B cell (primary cell): ENCODE measurements around the gene NTPCR. TPM values are rescaled to one million over a fixed set of nuclear protein-coding genes. Genes with fewer than 3 reads are reported as not detected.

Experiments
- ATAC-seq: fragments of 200-7000 bp; cut with Tn5 transposase; one replicate; pipeline ENCODE4 v1.10.0; 2021; ENCODE audit warnings: low read depth, mild to moderate bottlenecking, moderate number of reproducible peaks, moderate library complexity
- CTCF ChIA-PET: fragments of 350-600 bp; sonication (Branson Sonifier 250); formaldehyde crosslinking; loops from one replicate; lab custom pipeline; 2021; ENCODE audit warnings: antibody characterized with exemption, inconsistent platforms; lab: Charles Lee
- POLR2A ChIA-PET: fragments of 350-600 bp; sonication (Branson Sonifier 250); formaldehyde crosslinking; loops from one replicate; lab custom pipeline; 2021; ENCODE audit warnings: antibody characterized with exemption; lab: Charles Lee
- DNase-seq: peaks from one replicate; pipeline ENCODE4 v3.0.0; 2013
- H2AFZ ChIP-seq: 2 replicates; pipeline ENCODE4 v1.6.1; 2012; ENCODE audit warnings: mild to moderate bottlenecking, low read depth, low read length; ENCODE audit not compliant: insufficient read depth, poor library complexity, severe bottlenecking
- H3K27ac ChIP-seq, 2 donors: 1 replicate in 1 of 2; 2 replicates in 1 of 2; pipeline ENCODE4 v1.5.1; 2012 to 2013; ENCODE audit warnings: low read length in 2 of 2, mild to moderate bottlenecking in 2 of 2, moderate library complexity in 1 of 2
- H3K27me3 ChIP-seq, 4 experiments: fragments of 200-600 bp in 1 of 4; sonication (generic) in 1 of 4; replicated peaks in 1 of 4; 1 replicate in 2 of 4; 2 replicates in 2 of 4; pipeline versions ENCODE4 v1.6.1 to v1.7.0; 2013 to 2016; ENCODE audit warnings: low read length in 3 of 4, mild to moderate bottlenecking in 2 of 4, mixed read lengths in 1 of 4, moderate library complexity in 1 of 4; ENCODE audit not compliant: insufficient read depth in 4 of 4, control insufficient read depth in 3 of 4; ENCODE audit errors: control extremely low read depth in 1 of 4
- H3K36me3 ChIP-seq, 2 experiments: replicated peaks in 1 of 2; 1 replicate in 1 of 2; 2 replicates in 1 of 2; pipeline versions ENCODE4 v1.6.1 to v1.7.1; 2013; ENCODE audit warnings: low read length in 1 of 2; ENCODE audit not compliant: insufficient read depth in 2 of 2, control insufficient read depth in 1 of 2; ENCODE audit errors: control extremely low read depth in 1 of 2, extremely low read depth in 1 of 2
- H3K4me1 ChIP-seq, 2 donors: fragments of 200-600 bp in 1 of 2; sonication (generic) in 1 of 2; 1 replicate in 1 of 2; 2 replicates in 1 of 2; pipeline versions ENCODE4 v1.5.1 to v1.6.1; 2013 to 2017; ENCODE audit warnings: low read length in 2 of 2; ENCODE audit not compliant: control insufficient read depth in 2 of 2, insufficient read depth in 2 of 2
- H3K4me2 ChIP-seq: replicated peaks from 2 replicates; pipeline ENCODE3; 2012; ENCODE audit warnings: mild to moderate bottlenecking, low read depth, low read length; ENCODE audit not compliant: poor library complexity, severe bottlenecking
- H3K4me3 ChIP-seq, 5 experiments: fragments of 200-600 bp in 1 of 5; sonication (generic) in 1 of 5; 1 replicate in 3 of 5; 2 replicates in 2 of 5; pipeline versions ENCODE4 v1.5.1 to v1.7.0; 2011 to 2016; ENCODE audit warnings: low read length in 4 of 5, mild to moderate bottlenecking in 4 of 5, low read depth in 2 of 5, control low read depth in 1 of 5, moderate library complexity in 1 of 5; ENCODE audit not compliant: insufficient read depth in 1 of 5; ENCODE audit errors: control extremely low read depth in 1 of 5, extremely low read depth in 1 of 5
- H3K79me2 ChIP-seq: fragments of 200-600 bp; sonication (generic); one replicate; pipeline ENCODE4 v1.6.0; 2016; ENCODE audit warnings: low read length; ENCODE audit not compliant: control insufficient read depth, insufficient read depth
- H3K9ac ChIP-seq: fragments of 200-600 bp; sonication (generic); 2 replicates; pipeline ENCODE4 v1.6.1; 2017; ENCODE audit warnings: mild to moderate bottlenecking, low read length, moderate library complexity
- H3K9me3 ChIP-seq, 3 donors: one replicate each; pipeline versions ENCODE4 v1.6.1 to v1.7.1; 2013; ENCODE audit warnings: low read length in 2 of 3; ENCODE audit not compliant: control insufficient read depth in 2 of 3, insufficient read depth in 1 of 3; ENCODE audit errors: control extremely low read depth in 1 of 3
- H4K20me1 ChIP-seq: 2 replicates; pipeline ENCODE4 v1.6.0; 2012; ENCODE audit warnings: mild to moderate bottlenecking, low read length; ENCODE audit not compliant: insufficient read depth, control insufficient read depth, poor library complexity, severe bottlenecking
- H3K27ac Mint-ChIP-seq: one replicate; pipeline ENCODE4 v1.8.0; 2021; ENCODE audit warnings: mixed read lengths
- H3K27me3 Mint-ChIP-seq: one replicate; pipeline ENCODE4 v1.8.0; 2021; ENCODE audit warnings: mixed read lengths
- H3K4me1 Mint-ChIP-seq: one replicate; pipeline ENCODE4 v1.8.0; 2021; ENCODE audit warnings: mixed read lengths
- H3K4me3 Mint-ChIP-seq: one replicate; pipeline ENCODE4 v1.8.0; 2021; ENCODE audit warnings: mixed read lengths
- H3K9me3 Mint-ChIP-seq: one replicate; pipeline ENCODE4 v1.8.0; 2022; ENCODE audit warnings: mixed read lengths; ENCODE audit not compliant: insufficient read depth
- CTCF ChIP-seq: fragments of 200-600 bp; IDR thresholded peaks from one replicate; pipeline ENCODE4 v1.8.0; 2022; ENCODE audit warnings: antibody characterized with exemption, mild to moderate bottlenecking
- EZH2 ChIP-seq: IDR thresholded peaks from 2 replicates; pipeline ENCODE4 v1.6.1; 2012; ENCODE audit warnings: borderline replicate concordance, low read depth, mild to moderate bottlenecking, moderate library complexity, low read length; ENCODE audit not compliant: insufficient read depth, poor library complexity, severe bottlenecking
- WGBS: methylation state at CpG from one replicate; pipeline ENCODE4 v1.1.5; 2013; ENCODE audit warnings: missing lambda C conversion rate; ENCODE audit not compliant: insufficient coverage; 5-methylcytosine and 5-hydroxymethylcytosine counted together
- intact Hi-C: fragments of 100-400 bp; cut with micrococcal nuclease; formaldehyde crosslinking; loops from one replicate; pipeline ENCODE4 v1.10.0; 2022
- polyA plus RNA-seq: library from polyadenylated mRNA; depleted of rRNA; stranded (reverse); fragments of >200 nt; gene quantifications from 2 replicates; pipeline ENCODE4 v1.2.3, GENCODE V29; 2012
- total RNA-seq, 2 donors: library from RNA; stranded (reverse); fragments of 120-200 nt in 1 of 2; gene quantifications; 1 replicate in 1 of 2; 2 replicates in 1 of 2; pipeline versions ENCODE4 v1.2.3 to v1.2.4, GENCODE V29; 2013 to 2022

Gene NTPCR
- total and polyA plus RNA-seq, 2 donors (not counting 1 experiment from before 2014, with no cell fraction given): 7.6 to 16.5 TPM

GRCh38 chr1:232954594-232955365, 4.4 kb downstream of the NTPCR start:
- POLR2A ChIA-PET: no interaction called here
- H3K9me3 Mint-ChIP-seq: no peaks in the 10 kb centered on the region
- CTCF ChIA-PET: no interaction called here
- Histone ChIP-seq H3K36me3 (peaks cover 4 to 24% of the 10 kb centered on the region in 2 experiments), H3K27me3 (no peaks in the 10 kb centered on the region), H4K20me1 (no peaks in the 10 kb centered on the region), H3K4me3 (no peak overlapping the region), H3K9ac (no peak overlapping the region), H2AFZ (no peak overlapping the region), H3K79me2 (peaks cover 28% of the 10 kb centered on the region), H3K4me2 (no peak overlapping the region), H3K4me1 (peaks cover 10 to 18% of the 10 kb centered on the region in 2 donors), H3K27ac (no peak overlapping the region), H3K9me3 (peaks cover 0 to 8% (median 6%) of the 10 kb centered on the region in 3 donors)
- no peak for DNase-seq
- peaks cover 31% of the 10 kb centered on the region for H3K4me1 Mint-ChIP-seq
- H3K4me3 Mint-ChIP-seq: no peak overlapping the region
- H3K27me3 Mint-ChIP-seq: no peaks in the 10 kb centered on the region
- intact Hi-C loops: loop anchor here (5.0 kb wide), 3 partner anchors 147 to 373 kb away; partner anchors contain the start of genes MAP10, MAP3K21 and SIPA1L2
- TF ChIP-seq EZH2 (no peak), CTCF (no peak)
- no peak overlapping the region for H3K27ac Mint-ChIP-seq
- ATAC-seq: no peak
- WGBS: 89% methylated on average over 1 of the region's 4 CpGs

- H3K27ac ChIP-seq: no peak overlapping the region
- ATAC-seq (no peak), DNase-seq (no peak)
- peaks cover 0 to 8% (median 6%) of the 10 kb centered on the region in 3 donors for H3K9me3 ChIP-seq
- no peak overlapping the region for H3K4me3 Mint-ChIP-seq
- intact Hi-C loops: no loop called here
- ChIA-PET CTCF (no interaction called here), POLR2A (no interaction called here)
- H3K27me3 Mint-ChIP-seq: no peaks in the 10 kb centered on the region
- no peaks in the 10 kb centered on the region for H4K20me1 ChIP-seq
- 100% methylated on average over 4 of the region's 6 CpGs for WGBS
- peaks cover 24% of the 10 kb centered on the region for H3K79me2 ChIP-seq
- H3K4me1 Mint-ChIP-seq: peaks cover 20% of the 10 kb centered on the region
- no peak overlapping the region for H3K9ac ChIP-seq
- no peaks in the 10 kb centered on the region for H3K27me3 ChIP-seq
- H3K4me2 ChIP-seq: no peak overlapping the region
- H3K9me3 Mint-ChIP-seq: no peaks in the 10 kb centered on the region
- no peak for TF ChIP-seq CTCF
- no peak for TF ChIP-seq EZH2
- no peak overlapping the region for H3K4me3 ChIP-seq
- H2AFZ ChIP-seq: no peak overlapping the region
- peaks cover 6 to 11% of the 10 kb centered on the region in 2 donors for H3K4me1 ChIP-seq
- H3K36me3 ChIP-seq: peaks cover 4 to 24% of the 10 kb centered on the region in 2 experiments
- H3K27ac Mint-ChIP-seq: no peak overlapping the region
Measured at GRCh38 chr1:232956081-232956480, 5.7 kb downstream of the NTPCR start.
